ENCODE data around the gene FAM3A.
"Not testable (repeated sequence)": the region's sequence is repeated elsewhere in the genome, so short reads cannot be mapped to it uniquely, and the experiment has no call there.

The FAM3A gene, protein sequence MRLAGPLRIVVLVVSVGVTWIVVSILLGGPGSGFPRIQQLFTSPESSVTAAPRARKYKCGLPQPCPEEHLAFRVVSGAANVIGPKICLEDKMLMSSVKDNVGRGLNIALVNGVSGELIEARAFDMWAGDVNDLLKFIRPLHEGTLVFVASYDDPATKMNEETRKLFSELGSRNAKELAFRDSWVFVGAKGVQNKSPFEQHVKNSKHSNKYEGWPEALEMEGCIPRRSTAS

DNA sequence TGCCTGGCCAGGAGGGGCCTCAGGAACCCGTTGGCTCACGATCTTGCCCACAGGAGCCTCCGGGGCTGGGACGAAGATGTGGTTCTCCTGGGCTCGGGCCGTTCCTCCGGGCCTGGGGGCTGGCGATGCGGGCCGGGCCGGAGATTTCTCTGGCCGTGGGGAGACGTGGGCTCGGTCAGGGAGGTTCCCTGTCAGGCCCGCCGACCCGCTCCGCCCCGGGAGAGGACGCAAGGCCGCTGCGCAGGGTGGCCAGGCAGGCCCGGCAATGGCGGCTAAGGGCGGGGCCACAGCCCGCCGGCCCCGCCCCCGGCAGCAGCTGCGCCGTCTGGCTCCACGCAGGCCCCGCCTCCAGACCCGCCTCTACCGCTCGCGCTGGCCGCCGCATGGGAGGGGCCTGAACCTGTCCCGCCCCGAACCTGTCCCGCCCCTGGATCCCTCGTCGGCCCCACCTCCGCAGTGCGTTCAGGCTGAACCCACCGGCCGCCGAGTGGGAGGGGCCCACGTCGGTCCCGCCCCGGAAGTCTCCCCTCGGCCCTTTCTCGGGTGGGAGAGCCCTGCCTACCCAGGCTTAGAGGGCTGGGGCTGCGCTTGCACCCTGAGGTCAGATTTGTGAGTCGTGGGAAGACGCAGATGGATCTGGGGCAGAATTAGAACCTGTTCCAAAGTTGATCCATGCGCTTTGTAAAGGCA is at the start of gene FAM3A:
FAM3A (minus strand) TSS at position 267 of the 690 bp plus-strand sequence. CDS start 460 bp downstream, outside the sequence.
- peak; percentile 87 for DNase-seq (ENCODE audit: low read depth)

DNA sequence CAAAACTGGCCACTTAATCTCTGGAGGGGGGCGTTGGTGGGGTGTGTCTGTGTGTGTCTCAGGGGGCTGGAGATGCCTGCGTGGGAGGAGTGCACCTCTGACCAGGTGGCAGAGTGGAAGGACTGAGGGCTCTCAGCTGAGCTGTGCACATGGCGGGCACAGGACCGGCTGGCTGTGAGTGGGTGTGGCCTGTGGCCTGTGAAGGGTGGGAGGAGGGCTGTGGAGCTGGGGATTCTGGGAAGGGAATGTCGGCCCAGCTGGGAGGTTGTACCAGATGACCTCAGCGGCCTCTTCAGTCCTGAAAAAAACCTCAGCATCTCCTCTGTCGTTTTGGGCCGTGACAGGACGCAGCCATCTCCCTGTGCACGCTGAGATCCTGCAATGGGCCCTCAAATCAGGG is 46.3 kb upstream of the FAM3A start:
- not testable (repeated sequence) for DNase-seq (ENCODE audit: low read depth)

DNA sequence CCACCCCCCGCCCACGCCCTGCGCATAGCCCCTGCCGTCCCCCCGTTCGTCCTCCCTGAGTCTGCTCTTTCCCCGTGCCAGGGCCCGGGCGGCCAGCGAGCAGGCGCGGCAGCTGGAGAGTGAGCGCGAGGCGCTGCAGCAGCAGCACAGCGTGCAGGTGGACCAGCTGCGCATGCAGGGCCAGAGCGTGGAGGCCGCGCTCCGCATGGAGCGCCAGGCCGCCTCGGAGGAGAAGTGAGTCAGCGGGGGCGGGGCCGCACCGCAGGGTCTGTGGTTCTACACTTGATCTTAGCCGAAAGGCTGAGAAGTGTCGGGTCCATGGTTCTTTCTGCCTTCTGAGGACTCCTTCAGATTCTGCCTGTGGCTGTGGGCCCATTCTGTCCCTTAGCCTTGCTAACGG is 44.3 kb upstream of the FAM3A start:
- DNase-seq (ENCODE audit: low read depth), result not testable (repeated sequence)

DNA sequence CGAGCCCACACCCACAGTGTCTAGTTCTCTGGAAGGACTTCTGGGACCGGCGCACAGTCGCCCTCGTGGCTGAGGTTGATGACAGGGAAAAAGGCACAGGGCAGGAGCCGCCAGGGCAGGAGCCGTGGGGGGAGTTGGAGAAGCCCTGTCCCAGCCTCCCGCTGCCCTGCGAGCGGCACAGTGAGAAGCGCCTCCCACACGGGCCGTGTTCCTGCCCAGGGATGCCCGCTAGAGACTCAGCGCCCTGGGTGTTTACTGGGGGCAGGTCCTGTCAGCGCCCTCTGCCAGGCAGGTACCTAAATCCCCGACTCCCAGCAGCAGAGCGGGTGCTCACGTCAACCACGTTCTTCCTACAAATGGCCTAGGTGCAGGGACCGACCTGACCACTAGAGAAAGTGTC is 42.9 kb upstream of the FAM3A start:
- not testable (repeated sequence) for DNase-seq (ENCODE audit: low read depth)

DNA sequence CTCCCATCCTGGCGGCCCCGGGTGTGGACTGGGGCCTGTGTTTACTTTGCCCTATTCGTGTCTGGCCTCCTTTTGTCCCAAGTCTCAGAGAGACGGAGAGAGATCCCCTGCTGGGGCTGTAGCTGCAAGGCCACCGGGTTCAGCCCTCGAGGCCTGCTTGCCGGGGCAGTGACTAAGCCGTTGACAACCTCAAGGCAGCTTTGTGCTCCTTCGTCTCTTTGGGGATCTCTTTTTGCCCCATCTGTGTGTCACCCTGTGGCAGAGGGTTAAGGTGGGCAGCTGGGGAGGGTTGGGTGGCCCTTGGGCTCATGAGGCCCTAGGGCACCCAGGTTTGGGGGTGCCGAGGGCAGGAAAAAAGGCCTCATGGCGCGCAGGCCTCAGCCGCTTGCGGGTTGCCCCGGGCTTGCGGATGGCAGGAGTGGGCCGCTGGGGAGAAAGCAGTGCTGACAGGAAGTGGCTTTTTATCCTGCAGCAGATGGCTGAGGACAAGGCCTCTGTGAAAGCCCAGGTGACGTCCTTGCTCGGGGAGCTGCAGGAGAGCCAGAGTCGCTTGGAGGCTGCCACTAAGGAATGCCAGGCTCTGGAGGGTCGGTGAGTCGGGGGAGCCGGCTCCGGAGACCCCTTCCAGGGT is 42.1 kb upstream of the FAM3A start:
- DNase-seq (ENCODE audit: low read depth), result not testable (repeated sequence)

DNA sequence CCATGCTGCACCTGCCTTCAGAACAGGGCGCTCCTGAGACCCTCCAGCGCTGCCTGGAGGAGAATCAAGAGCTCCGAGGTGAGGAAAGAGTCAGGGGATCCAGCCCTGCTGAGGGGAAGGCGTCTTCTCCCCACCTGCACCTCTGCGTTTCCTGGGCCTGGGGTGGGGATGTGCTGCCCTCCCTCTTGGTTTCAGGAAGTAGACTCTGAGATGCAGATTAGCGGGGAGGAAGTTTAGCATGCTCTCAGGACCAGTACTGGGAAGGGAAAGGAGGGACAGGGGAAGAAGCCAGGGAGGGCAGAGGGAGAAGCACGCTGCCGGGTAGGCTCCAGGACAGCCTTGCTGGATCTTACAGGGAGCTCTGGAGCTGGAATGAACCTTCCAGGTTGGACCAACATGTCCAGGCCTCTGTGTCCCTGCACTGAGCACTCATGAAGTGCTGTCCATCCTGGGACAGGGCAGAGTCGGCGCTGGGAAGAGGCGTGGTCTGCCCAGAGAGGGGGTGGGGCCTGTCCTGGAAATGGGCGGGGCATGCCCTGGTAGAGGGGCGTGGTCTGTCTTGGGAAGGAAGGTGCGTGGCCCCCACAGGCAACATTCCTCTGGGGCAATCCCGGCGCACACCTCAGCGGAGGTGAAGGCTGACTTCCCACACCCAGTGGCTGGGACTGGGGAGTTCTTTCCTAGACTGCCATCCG is 36.2 kb upstream of the FAM3A start:
- DNase-seq (ENCODE audit: low read depth), result not testable (repeated sequence)

DNA sequence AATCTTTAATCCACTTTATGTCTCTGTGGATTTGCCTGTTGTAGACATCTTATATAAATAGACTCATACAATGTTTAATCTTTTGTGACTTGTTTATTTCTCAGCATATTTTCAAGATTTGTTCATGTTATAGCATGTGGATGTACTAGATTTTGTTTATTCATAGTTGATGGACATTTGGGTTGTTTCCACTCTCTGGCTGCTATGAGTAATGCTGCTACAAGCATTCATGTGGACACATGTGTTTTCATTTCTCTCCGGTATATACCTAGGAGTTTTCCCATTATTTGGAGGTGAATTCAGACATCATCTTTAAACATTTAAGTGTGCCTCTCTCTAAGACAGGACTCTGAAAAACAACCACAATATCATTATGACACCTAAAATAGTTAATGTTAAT is 33.7 kb upstream of the FAM3A start:
- peak; percentile 48 for DNase-seq (ENCODE audit: low read depth)

DNA sequence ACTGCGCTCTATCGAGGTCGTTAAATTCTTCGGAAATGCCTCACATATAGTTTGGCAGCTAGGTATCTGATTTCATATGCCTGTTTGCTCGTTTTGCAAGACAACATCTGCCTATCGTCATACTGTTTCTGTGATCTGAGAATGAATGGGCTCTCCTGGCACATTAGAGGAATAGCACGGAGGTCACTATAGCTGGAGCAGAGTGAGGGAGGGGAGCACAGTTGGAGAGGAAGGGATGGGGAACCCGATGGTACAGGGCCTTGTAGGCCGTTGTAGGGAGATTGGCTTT is 31.9 kb upstream of the FAM3A start:
- peak; percentile 58 for DNase-seq (ENCODE audit: low read depth)

DNA sequence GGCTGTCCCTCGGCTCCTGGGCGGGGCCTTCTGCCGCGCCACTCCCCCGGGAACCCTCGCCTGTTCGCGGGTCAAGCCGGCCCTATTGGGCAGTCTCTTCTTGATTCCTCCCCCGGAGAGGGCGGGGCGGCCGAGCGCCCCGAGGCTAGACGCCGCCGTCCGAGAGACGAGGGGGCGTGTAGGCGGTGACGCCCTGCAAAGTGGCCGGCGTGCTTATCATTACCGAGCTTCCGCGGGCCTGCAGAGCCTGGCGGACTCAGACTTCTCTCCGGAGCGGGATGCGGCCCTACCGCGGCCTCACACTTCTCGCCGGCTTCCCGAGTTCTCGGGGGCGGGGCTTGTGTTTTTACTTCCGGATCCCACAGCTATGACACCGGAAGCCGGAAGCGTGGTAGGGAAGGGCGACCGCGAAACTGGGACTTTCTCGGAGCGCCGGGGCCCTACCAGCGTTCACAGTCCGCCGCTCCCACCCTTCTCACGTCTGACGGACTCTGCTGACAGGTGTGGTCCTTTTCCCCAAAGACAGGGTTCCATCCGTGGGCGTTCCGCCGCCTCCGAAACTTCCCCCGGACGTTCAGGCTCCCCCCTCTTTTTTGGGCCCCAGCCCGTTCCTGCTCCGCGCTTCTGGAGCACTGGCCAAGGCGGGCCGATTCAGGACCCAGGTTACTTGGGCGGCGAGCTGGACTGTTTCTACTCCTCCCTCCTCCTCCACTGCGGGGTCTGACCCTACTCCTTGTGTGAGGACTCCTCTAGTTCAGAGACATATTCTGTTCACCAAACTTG is 31.4 kb upstream of the FAM3A start, which contains the start of gene IKBKG:
IKBKG (plus strand) TSS at position 376 of the 783 bp plus-strand sequence. CDS start 4,383 bp downstream, outside the sequence.
- peak; percentile 90 for DNase-seq (ENCODE audit: low read depth)

DNA sequence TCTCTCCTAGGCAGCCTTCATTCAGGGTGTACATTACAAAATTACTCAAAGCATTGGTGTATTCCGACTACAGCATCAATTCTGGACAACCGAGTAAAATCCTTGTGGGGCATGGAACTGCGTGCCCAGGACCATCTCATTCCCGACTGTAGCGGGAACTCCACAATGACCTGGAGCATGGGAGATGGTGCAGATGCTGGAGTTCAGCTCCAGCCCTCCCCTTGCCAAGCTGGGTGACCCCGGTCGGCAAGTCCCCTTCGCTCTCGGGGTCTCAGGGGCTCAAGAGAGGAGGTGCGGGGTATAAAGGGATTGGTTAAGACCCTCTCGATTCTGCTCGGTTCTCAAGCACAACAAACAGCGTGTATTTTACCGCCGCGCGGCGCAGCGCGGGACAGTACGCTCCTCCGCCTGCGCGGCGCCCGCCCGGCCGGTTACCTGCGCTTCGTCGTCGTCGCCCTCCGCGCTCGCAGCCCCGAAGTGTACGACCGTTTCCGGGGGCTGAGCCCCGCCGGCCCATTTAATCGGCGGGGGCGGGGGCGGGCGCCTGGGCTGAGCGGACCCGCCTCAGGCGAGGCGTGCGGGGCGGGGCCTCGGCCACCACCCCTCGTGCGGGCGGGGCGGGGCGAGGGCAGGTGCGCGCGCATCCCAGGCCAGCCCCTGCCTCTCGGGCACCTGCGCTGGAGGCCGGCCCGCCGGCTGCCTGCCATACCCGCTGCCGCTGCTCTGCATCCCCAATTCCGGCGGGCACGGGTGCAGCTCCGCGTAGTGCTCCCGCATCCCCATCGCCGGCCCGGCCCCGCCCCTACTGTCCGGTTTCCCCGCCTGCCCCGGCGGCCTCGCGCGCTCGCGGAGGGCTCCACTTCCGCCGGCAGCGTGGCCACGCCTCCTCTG is 30.6 kb upstream of the FAM3A start, which contains the start of gene G6PD:
G6PD (minus strand) TSS at position 493 of the 891 bp plus-strand sequence. CDS start 691 bp downstream, outside the sequence.
- DNase-seq (ENCODE audit: low read depth), result peak; percentile 57

DNA sequence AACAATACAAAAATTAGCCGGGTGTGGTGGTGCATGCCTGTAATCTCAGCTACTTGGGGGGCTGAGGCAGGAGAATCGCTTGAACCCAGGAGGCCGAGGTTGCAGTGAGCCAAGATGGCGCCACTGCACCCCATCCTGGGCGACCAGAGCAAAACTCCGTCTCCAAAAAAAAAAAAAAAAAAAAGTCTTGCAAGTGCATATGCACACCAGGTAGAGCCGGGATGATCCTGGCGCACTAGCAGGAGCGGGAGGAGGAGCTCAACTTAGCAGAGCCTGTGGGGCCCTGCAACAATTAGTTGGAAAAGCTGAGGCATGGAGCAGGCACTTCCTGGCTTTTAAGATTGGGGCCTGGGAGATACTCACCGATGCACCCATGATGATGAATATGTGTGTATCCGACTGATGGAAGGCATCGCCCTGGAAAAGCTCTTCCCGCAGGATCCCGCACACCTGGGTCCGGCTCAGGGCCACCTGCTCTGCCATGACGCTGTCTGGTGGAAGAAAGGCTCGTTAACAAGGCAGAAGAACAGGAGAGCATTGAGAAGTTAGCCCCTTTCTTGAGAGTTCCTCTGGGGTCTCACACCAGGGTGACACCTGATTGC is 29.7 kb upstream of the FAM3A start:
- DNase-seq (ENCODE audit: low read depth), result no peak

DNA sequence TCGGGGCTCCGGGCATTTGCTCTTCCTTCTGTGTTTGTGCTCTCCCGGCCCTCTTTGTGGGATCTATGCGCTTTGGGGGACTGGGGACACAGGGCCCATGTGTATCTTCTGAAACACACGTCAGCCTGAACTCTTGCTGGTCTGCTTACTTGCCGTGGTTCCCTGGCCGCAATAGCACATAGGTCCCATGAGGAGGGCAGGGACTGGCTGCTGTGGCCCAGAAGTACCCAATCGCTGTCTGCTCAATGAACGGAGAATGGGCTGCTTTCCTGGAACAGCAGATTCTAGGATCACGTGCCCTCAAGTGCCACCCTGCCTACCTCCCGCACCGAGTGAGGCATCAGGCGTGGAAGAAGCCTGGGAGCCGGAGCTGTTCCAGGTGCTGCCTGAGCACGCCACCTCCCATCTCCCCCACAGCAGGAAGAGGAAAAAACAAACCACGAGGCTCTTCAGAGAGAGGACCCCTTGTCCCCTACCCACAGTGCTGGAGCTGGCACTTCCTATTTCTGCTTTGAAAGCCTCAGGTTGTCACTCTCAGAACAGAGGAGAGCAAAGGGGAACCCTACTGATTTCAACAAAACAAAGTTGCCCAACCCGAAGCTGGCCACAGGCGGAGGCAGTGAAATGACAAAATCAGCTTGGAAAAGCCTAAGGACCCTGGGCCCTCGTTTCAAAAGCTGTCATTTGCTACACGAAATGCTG is 26.8 kb upstream of the FAM3A start:
- DNase-seq (ENCODE audit: low read depth), result no peak

DNA sequence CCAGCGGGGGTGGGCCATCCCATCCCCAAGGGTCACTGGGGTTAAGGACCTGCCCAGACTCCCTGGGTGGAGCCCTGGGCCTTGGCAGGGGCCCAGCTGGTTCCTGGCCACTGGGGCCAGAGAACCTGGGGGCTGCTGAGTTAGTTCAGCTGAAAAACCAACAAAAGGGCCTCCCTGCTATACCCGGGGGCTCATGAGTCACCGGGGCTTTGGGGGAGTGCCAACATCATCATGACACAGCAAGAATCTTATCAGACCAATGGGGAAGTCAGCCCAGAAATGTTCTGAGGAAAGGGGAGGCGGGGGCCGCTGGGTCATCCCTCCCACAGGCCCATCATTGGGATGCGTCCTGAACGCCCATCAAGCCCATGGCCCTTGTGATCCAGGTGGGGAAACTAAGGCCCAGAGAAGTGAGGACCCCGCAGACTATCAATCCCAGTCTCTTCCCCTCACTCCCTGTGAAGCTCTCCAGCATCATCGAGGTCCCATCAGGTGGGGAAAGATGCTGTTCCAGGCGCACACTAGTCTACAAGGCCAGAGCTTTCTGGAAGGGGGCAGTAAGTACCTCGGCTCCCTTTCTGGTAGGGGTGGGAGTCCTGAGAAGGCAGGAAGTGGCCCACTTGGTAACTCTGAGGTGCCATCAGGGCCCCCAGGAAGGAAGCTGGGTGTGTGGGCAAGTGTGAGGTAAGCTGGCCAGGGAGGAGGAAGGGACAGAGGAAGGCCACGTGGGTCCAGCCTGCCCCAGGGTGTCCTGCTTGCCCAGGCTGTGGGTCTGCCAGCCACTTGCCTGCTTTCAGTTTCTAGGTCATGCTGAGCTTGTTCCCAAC is 26.1 kb upstream of the FAM3A start:
- peak; percentile 92 for DNase-seq (ENCODE audit: low read depth)

DNA sequence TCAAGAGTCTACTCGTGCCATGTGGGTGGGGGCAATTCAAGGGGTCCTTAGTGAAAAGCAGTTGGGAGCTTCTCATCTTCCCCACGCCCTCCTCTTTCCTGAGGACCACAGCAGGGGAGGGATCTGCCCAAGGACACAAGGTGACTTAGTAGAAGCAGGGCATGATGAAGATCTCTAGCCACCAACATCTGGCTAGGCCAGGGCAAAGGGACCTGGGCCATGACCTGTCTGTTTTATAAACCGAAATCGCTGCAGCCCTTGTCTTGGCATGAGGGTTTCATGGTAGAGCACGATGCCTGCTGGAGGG is 25.5 kb upstream of the FAM3A start:
- DNase-seq (ENCODE audit: low read depth), result no peak

DNA sequence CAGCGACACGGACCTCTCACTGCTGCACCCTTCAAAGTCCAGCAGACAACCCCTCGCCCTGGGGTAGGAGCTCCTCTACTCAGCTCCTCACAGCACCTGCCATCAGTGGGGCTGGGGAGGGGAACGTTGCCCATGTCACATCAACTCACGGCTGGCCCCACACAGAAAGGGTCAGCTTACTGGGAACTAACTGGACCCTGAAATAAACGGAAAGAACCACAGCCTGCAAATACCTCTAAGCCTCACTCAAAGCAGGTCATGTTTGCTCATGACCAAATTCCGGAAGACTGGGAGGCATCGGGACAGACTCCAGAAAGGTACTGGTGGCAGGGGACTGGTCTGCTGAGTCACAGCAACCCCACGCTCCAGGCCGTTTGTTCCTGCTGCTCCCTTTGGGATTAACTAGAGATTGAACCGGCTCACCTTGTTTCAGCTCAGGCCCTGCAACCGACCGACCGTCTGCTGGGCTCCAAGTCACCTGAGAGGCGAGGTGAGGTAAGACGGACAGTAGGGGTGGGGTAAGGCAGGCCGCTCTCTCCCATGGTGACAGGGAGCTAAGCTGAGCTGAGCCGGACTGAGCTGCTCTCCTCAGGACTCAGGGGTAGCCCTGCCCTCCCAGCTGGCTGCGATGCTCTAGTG is 25.0 kb upstream of the FAM3A start:
- DNase-seq (ENCODE audit: low read depth), result no peak

DNA sequence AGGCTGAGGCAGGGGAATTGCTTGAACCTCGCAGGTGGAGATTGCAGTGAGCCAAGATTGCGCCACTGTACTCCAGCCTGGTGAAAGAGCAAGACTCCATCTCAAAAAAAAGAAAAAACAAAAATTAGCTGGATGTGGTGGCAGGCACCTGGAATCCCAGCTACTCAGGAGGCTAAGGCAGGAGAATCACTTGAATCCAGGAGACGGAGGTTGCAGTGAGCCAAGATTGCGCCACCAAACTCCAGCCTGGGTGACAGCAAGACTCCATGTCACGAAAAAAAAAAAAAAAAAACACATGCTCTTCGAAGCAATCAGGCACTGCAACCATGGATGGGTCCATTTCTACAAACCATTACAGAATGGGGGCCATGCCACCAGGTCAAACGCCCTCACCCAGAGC is 24.3 kb upstream of the FAM3A start:
- not testable (repeated sequence) for DNase-seq (ENCODE audit: low read depth)

DNA sequence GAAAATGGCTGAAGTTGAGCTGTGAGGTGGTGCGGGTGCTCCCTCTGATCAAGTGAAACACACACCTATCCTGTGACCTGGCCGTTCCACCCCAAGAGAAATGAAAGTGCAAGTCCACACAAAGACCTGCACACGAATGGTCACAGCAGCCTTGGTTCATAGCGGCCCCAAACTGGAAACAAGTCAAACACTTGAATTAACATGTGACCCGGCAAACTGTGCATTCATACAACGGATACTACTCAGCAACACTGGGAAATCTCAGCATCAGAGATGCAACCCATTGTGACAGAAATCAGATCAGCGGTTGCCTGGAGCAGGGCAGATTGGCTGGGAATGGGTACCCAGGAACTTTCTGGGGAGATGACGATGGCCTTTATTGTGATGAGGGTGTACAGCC is 23.0 kb upstream of the FAM3A start:
- DNase-seq (ENCODE audit: low read depth), result no peak

DNA sequence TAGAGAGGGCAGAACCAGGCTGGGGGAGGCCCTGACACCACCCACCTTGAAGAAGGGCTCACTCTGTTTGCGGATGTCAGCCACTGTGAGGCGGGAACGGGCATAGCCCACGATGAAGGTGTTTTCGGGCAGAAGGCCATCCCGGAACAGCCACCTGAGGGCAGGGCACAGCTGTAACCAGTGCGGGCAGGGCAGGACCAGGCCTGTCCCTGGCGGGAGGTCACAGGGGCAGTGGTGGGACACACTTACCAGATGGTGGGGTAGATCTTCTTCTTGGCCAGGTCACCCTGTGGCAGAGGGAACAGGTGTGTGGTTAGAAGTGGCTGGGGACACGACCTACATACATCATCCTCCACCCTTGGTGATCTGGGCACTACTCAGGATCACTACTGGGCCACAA is 19.9 kb upstream of the FAM3A start:
- no peak for DNase-seq (ENCODE audit: low read depth)
